ENCODE measurements around the gene KIR2DL4.
"Not testable (repeated sequence)": the region's sequence is repeated elsewhere in the genome, so short reads cannot be mapped to it uniquely, and the experiment has no call there.

- not testable (repeated sequence) for TF ChIP-seq CTCF, EP300, POLR2A (IDR thresholded peaks at IDR 0.05)
These were observed 28.2 kb upstream of the KIR2DL4 start for GRCh38 chr19:54775095-54775815.

Data from suprapubic skin (tissue), 3 donors.